Liver (tissue), 9 donors: Measurements from ENCODE around the gene TXNDC16. TPM values are rescaled to one million over a fixed set of nuclear protein-coding genes. Genes with fewer than 3 reads are reported as not detected.

ENCODE experiments used
- DNase-seq: peaks from one replicate; pipeline ENCODE4 v3.0.0-alpha.2; 2017; ENCODE audit warnings: low spot score
- H3K27ac ChIP-seq, 2 donors: one replicate each; pipeline ENCODE4 v1.7.0; 2013; ENCODE audit warnings: inconsistent platforms in 2 of 2, low read length in 2 of 2, control low read depth in 1 of 2, low read depth in 1 of 2, mild to moderate bottlenecking in 1 of 2
- H3K27me3 ChIP-seq, 4 donors: one replicate each; pipeline versions ENCODE4 v1.6.1 to v1.7.0; 2013; ENCODE audit warnings: low read length in 3 of 4, inconsistent platforms in 1 of 4, mild to moderate bottlenecking in 1 of 4, moderate library complexity in 1 of 4; ENCODE audit not compliant: control insufficient read depth in 4 of 4, insufficient read depth in 4 of 4
- H3K36me3 ChIP-seq, 4 donors: one replicate each; pipeline versions ENCODE4 v1.6.1 to v1.7.0; 2013; ENCODE audit warnings: low read length in 3 of 4, mild to moderate bottlenecking in 3 of 4, low read depth in 1 of 4, moderate library complexity in 1 of 4; ENCODE audit not compliant: control insufficient read depth in 4 of 4, insufficient read depth in 3 of 4
- H3K4me1 ChIP-seq, 4 donors: one replicate each; pipeline versions ENCODE4 v1.6.1 to v1.7.0; 2013; ENCODE audit warnings: low read length in 3 of 4, mild to moderate bottlenecking in 3 of 4, moderate library complexity in 1 of 4; ENCODE audit not compliant: control insufficient read depth in 4 of 4, insufficient read depth in 4 of 4
- H3K4me3 ChIP-seq, 3 donors: one replicate each; pipeline versions ENCODE4 v1.6.1 to v1.7.0; 2013; ENCODE audit warnings: low read length in 3 of 3, control low read depth in 1 of 3, low read depth in 1 of 3, mild to moderate bottlenecking in 1 of 3
- H3K9ac ChIP-seq, 2 donors: one replicate each; pipeline ENCODE4 v1.7.0; 2013; ENCODE audit warnings: low read length in 2 of 2, mild to moderate bottlenecking in 2 of 2, moderate library complexity in 2 of 2, control low read depth in 1 of 2, low read depth in 1 of 2
- H3K9me3 ChIP-seq, 4 donors: one replicate each; pipeline versions ENCODE4 v1.6.1 to v1.7.0; 2013; ENCODE audit warnings: low read length in 3 of 4; ENCODE audit not compliant: control insufficient read depth in 4 of 4
- CTCF ChIP-seq: fragments of 150-350 bp; IDR thresholded peaks from 2 replicates; pipeline ENCODE4 v1.5.1; 2017; ENCODE audit warnings: improper control_type of control experiment, low read depth, low read length; ENCODE audit not compliant: missing input control
- FOXA1 ChIP-seq: IDR thresholded peaks from 2 replicates; pipeline ENCODE4 v1.6.1; 2016; ENCODE audit warnings: antibody characterized with exemption
- HNF4G ChIP-seq: IDR thresholded peaks from 2 replicates; pipeline ENCODE4 v1.6.1; 2016; ENCODE audit warnings: antibody characterized with exemption
- JUND ChIP-seq, 2 donors: IDR thresholded peaks; 2 replicates each; pipeline ENCODE4 v1.6.1; 2016; ENCODE audit warnings: antibody characterized with exemption in 2 of 2
- NR2F2 ChIP-seq: IDR thresholded peaks from 2 replicates; pipeline ENCODE4 v1.6.1; 2016; ENCODE audit warnings: antibody characterized with exemption
- RAD21 ChIP-seq, 2 donors: IDR thresholded peaks; 2 replicates each; pipeline ENCODE4 v1.6.1; 2016; ENCODE audit warnings: antibody characterized with exemption in 2 of 2, mild to moderate bottlenecking in 2 of 2
- REST ChIP-seq: IDR thresholded peaks from 2 replicates; pipeline ENCODE4 v1.6.1; 2016; ENCODE audit warnings: antibody characterized with exemption, mild to moderate bottlenecking
- RXRA ChIP-seq, 2 donors: IDR thresholded peaks; 2 replicates each; pipeline ENCODE4 v1.6.1; 2017 to 2018; ENCODE audit warnings: antibody characterized with exemption in 2 of 2, mild to moderate bottlenecking in 1 of 2
- YY1 ChIP-seq: IDR thresholded peaks from 2 replicates; pipeline ENCODE4 v1.6.1; 2016; ENCODE audit warnings: antibody characterized with exemption, mild to moderate bottlenecking
- WGBS: extraction: QIAGEN DNeasy Blood & Tissue Kit; methylation state at CpG from one replicate; pipeline ENCODE4 v1.1.7; 2013; 5-methylcytosine and 5-hydroxymethylcytosine counted together
- polyA plus RNA-seq, 2 donors: library from polyadenylated mRNA; stranded (reverse) in 1 of 2; unstranded in 1 of 2; fragments of 200-250 nt in 1 of 2; fragments of >200 nt in 1 of 2; fragmentation: Nextera tagmentation in 1 of 2; extraction: Ambion mirVana in 1 of 2; gene quantifications; one replicate each; pipeline versions ENCODE4 v1.2.1 to v1.2.3, GENCODE V29; 2013 to 2015
- total RNA-seq, 2 donors: library from RNA; depleted of rRNA; stranded (reverse); fragments of >200 nt; gene quantifications; one replicate each; pipeline ENCODE4 v1.2.3, GENCODE V29; 2014
- donor health status: healthy.
- donor health status: healthy.
- donor health status: healthy.
- donor health status: healthy.
- donor health status: healthy.

TXNDC16 gene
- total and polyA plus RNA-seq, 4 donors = 2.0 to 16.2 (median 4.1) TPM

- Histone ChIP-seq H3K27me3 (no peaks in the 10 kb centered on the region), H3K27ac (no peak overlapping the region), H3K9ac (no peak overlapping the region), H3K4me3 (no peak overlapping the region), H3K4me1 (peaks cover 0 to 13% (median 8%) of the 10 kb centered on the region in 4 donors), H3K36me3 (no peaks in the 10 kb centered on the region), H3K9me3 (no peaks in the 10 kb centered on the region)
- DNase-seq = no peak
- WGBS = 97% methylated on average over 3 of the region's 3 CpGs
- no peak for TF ChIP-seq YY1
- TF ChIP-seq RAD21 (IDR thresholded peaks at IDR 0.05) = no peak
- no peak for TF ChIP-seq JUND (IDR thresholded peaks at IDR 0.05)
Observed at GRCh38 chr14:52547526-52547925, 4.8 kb downstream of the TXNDC16 start.

GRCh38 chr14:52547027-52547426 lies 5.3 kb downstream of the TXNDC16 start:
- no peaks in the 10 kb centered on the region for H3K27me3 ChIP-seq
- H3K9ac ChIP-seq = no peak overlapping the region
- WGBS = 52% methylated on average over 2 of the region's 2 CpGs
- no peak overlapping the region for H3K4me3 ChIP-seq
- DNase-seq = no peak
- no peaks in the 10 kb centered on the region for H3K36me3 ChIP-seq
- no peak overlapping the region for H3K27ac ChIP-seq
- TF ChIP-seq CTCF = no peak
- H3K9me3 ChIP-seq = no peaks in the 10 kb centered on the region
- H3K4me1 ChIP-seq = peaks cover 0 to 13% (median 8%) of the 10 kb centered on the region in 4 donors

- Histone ChIP-seq H3K36me3 (no peaks in the 10 kb centered on the region), H3K9ac (no peak overlapping the region), H3K27me3 (no peaks in the 10 kb centered on the region), H3K4me1 (peaks cover 0 to 6% (median 3%) of the 10 kb centered on the region in 4 donors), H3K27ac (no peak overlapping the region), H3K4me3 (no peak overlapping the region), H3K9me3 (no peaks in the 10 kb centered on the region)
- DNase-seq = no peak
- no peak for TF ChIP-seq NR2F2
- TF ChIP-seq HNF4G = no peak
- no peak for TF ChIP-seq FOXA1
- no peak for TF ChIP-seq YY1
- no peak for TF ChIP-seq CTCF
- TF ChIP-seq RXRA (IDR thresholded peaks at IDR 0.05) = no peak
- 95% methylated on average over 4 of the region's 4 CpGs for WGBS
Observed at GRCh38 chr14:52546318-52546670, 6.0 kb downstream of the TXNDC16 start.

GRCh38 chr14:52545584-52546317 lies 6.6 kb downstream of the TXNDC16 start:
- Histone ChIP-seq H3K9me3 (no peaks in the 10 kb centered on the region), H3K9ac (no peak overlapping the region), H3K4me3 (no peak overlapping the region), H3K27me3 (no peaks in the 10 kb centered on the region), H3K36me3 (no peaks in the 10 kb centered on the region), H3K4me1 (peaks cover 0 to under 1% (median 0%) of the 10 kb centered on the region in 4 donors), H3K27ac (no peak overlapping the region)
- WGBS = 87% methylated on average over 7 of the region's 7 CpGs
- TF ChIP-seq REST = no peak
- no peak for TF ChIP-seq YY1
- DNase-seq = no peak
